HepG2 (cell line): Measurements from ENCODE around the gene BIRC7. TPM values are rescaled to one million over a fixed set of nuclear protein-coding genes. Genes with fewer than 3 reads are reported as not detected.
A peak's percentile ranks its signal among the peaks of the same experiment; 100 is the strongest.

Source experiments
- ATAC-seq: fragments of 200-7000 bp; cut with Tn5 transposase; 3 replicates; pipeline ENCODE4 v1.9.1; 2020; ENCODE audit warnings: mild to moderate bottlenecking, moderate library complexity
- BruUV-seq: library from RNA; stranded (reverse); fragments of 400-500 nt; replicated peaks from 2 replicates; lab custom pipeline; 2021; lab: Mats Ljungman, UMichigan
- CTCF ChIA-PET: fragments of 300-600 bp; formaldehyde crosslinking; extraction: SDS; loops from one replicate; lab custom pipeline; 2021; ENCODE audit warnings: low total read pairs, inconsistent platforms, low intra/inter-chr PET ratio; lab: Yijun Ruan, JAX
- POLR2A ChIA-PET: fragments of 350-600 bp; sonication (Branson Sonifier 250); formaldehyde crosslinking; loops from one replicate; lab custom pipeline; 2020; ENCODE audit warnings: antibody characterized with exemption, inconsistent platforms; lab: Yijun Ruan, JAX
- DNase-seq: peaks from one replicate; pipeline ENCODE4 v3.0.0-alpha.2; 2015; ENCODE audit warnings: low spot score
- FAIRE-seq: peaks from 3 replicates; lab custom pipeline; 2011; peaks lifted over from hg19 to GRCh38; lab: Jason Lieb, UNC
- H2AFZ ChIP-seq: one replicate; pipeline ENCODE4 v1.6.1; 2011; ENCODE audit warnings: low read length, inconsistent platforms
- H3K27ac ChIP-seq: fragments of 300-600 bp; 3 replicates; pipeline ENCODE4 v1.8.0; 2011; ENCODE audit warnings: mixed run types, mild to moderate bottlenecking, mixed read lengths, low read length, inconsistent platforms; ENCODE audit not compliant: insufficient read depth; ENCODE audit errors: extremely low read length
- H3K27me3 ChIP-seq, 2 experiments: fragments of 200-600 bp in 1 of 2; 2 replicates in 1 of 2; 3 replicates in 1 of 2; pipeline versions ENCODE4 v1.6.0 to v1.8.0; 2011; ENCODE audit warnings: low read length in 2 of 2, mild to moderate bottlenecking in 2 of 2, moderate library complexity in 2 of 2, inconsistent platforms in 1 of 2; ENCODE audit not compliant: insufficient read depth in 2 of 2, control insufficient read depth in 1 of 2
- H3K36me3 ChIP-seq, 2 experiments: fragments of 200-600 bp in 1 of 2; replicated peaks in 1 of 2; 2 replicates in 1 of 2; 3 replicates in 1 of 2; pipeline versions ENCODE4 v1.5.1 to v1.8.0; 2011; ENCODE audit warnings: low read length in 2 of 2, inconsistent platforms in 1 of 2; ENCODE audit not compliant: insufficient read depth in 2 of 2, control insufficient read depth in 1 of 2
- H3K4me1 ChIP-seq: 2 replicates; pipeline ENCODE4 v1.5.1; 2012; ENCODE audit warnings: low read length, inconsistent platforms; ENCODE audit not compliant: insufficient read depth
- H3K4me2 ChIP-seq: 2 replicates; pipeline ENCODE4 v1.6.0; 2011; ENCODE audit warnings: low read depth, low read length, inconsistent platforms
- H3K4me3 ChIP-seq, 3 experiments: fragments of 200-600 bp in 1 of 3; sonication (generic), shearing (Covaris generic) in 1 of 3; replicated peaks in 1 of 3; 2 replicates each; pipeline ENCODE4 v1.5.1; 2011 to 2016; ENCODE audit warnings: low read length in 3 of 3, inconsistent platforms in 2 of 3, low read depth in 2 of 3, mild to moderate bottlenecking in 2 of 3, control low read depth in 1 of 3, mixed read lengths in 1 of 3; ENCODE audit not compliant: insufficient read depth in 1 of 3
- H3K79me2 ChIP-seq: one replicate; pipeline ENCODE4 v1.6.1; 2011; ENCODE audit warnings: low read length, inconsistent platforms; ENCODE audit not compliant: insufficient read depth
- H3K9ac ChIP-seq: 2 replicates; pipeline ENCODE4 v1.6.0; 2011; ENCODE audit warnings: mild to moderate bottlenecking, low read depth, low read length, inconsistent platforms; ENCODE audit not compliant: insufficient read depth
- H3K9me3 ChIP-seq: 2 replicates; pipeline ENCODE4 v1.5.1; 2012; ENCODE audit warnings: mild to moderate bottlenecking, low read length
- H4K20me1 ChIP-seq: 2 replicates; pipeline ENCODE4 v1.6.0; 2011; ENCODE audit warnings: inconsistent platforms, mild to moderate bottlenecking, low read length, moderate library complexity; ENCODE audit not compliant: insufficient read depth
- DNMT1 ChIP-seq: sonication (generic); formaldehyde crosslinking; IDR thresholded peaks from 2 replicates; pipeline ENCODE4 v1.5.1; 2020; ENCODE audit warnings: mild to moderate bottlenecking, missing genetic modification reagents
- E2F5 ChIP-seq: sonication (generic); formaldehyde crosslinking; conservative IDR thresholded peaks from 2 replicates; pipeline ENCODE4 v1.4.0; 2020; ENCODE audit warnings: missing genetic modification reagents
- ELF1 ChIP-seq: sonication (generic); formaldehyde crosslinking; IDR thresholded peaks from 2 replicates; pipeline ENCODE4 v1.4.0; 2020; ENCODE audit warnings: missing genetic modification reagents
- GABPB1 ChIP-seq: IDR thresholded peaks from 2 replicates; pipeline ENCODE4 v1.6.1; 2016; ENCODE audit warnings: mild to moderate bottlenecking, missing genetic modification reagents, moderate library complexity, missing compliant biosample characterization
- HES4 ChIP-seq: sonication (generic); formaldehyde crosslinking; IDR thresholded peaks from 2 replicates; pipeline ENCODE4 v1.9.0; 2021; ENCODE audit warnings: mild to moderate bottlenecking, missing genetic modification reagents, borderline replicate concordance
- HNRNPLL ChIP-seq: fragments of 200-400 bp; formaldehyde crosslinking; IDR thresholded peaks from 2 replicates; pipeline ENCODE4 v1.6.1; 2017; ENCODE audit warnings: mild to moderate bottlenecking, low read depth, low read length; ENCODE audit not compliant: poor library complexity, severe bottlenecking
- MAFG ChIP-seq: sonication (generic); formaldehyde crosslinking; IDR thresholded peaks from 2 replicates; pipeline ENCODE4 v1.5.1; 2020; ENCODE audit warnings: mild to moderate bottlenecking, missing genetic modification reagents
- POLR2AphosphoS5 ChIP-seq: IDR thresholded peaks from 2 replicates; pipeline ENCODE4 v1.6.1; 2012; ENCODE audit warnings: low read depth, low read length
- RARA ChIP-seq: IDR thresholded peaks from 2 replicates; pipeline ENCODE4 v1.6.1; 2016; ENCODE audit warnings: missing genetic modification reagents, missing compliant biosample characterization
- XBP1 ChIP-seq: sonication (generic); formaldehyde crosslinking; IDR thresholded peaks from 2 replicates; pipeline ENCODE4 v1.5.0; 2020; ENCODE audit warnings: missing genetic modification reagents
- ZBTB33 ChIP-seq: sonication (generic); formaldehyde crosslinking; IDR thresholded peaks from 2 replicates; pipeline ENCODE4 v1.4.0; 2020; ENCODE audit warnings: missing genetic modification reagents
- ZNF234 ChIP-seq: sonication (generic); formaldehyde crosslinking; conservative IDR thresholded peaks from 2 replicates; pipeline ENCODE4 v1.5.1; 2020; ENCODE audit warnings: mild to moderate bottlenecking, missing genetic modification reagents
- ZNF432 ChIP-seq: sonication (generic); formaldehyde crosslinking; IDR thresholded peaks from 2 replicates; pipeline ENCODE4 v1.5.0; 2020; ENCODE audit warnings: missing genetic modification reagents, mild to moderate bottlenecking, borderline replicate concordance
- ZNF768 ChIP-seq: sonication (generic); formaldehyde crosslinking; IDR thresholded peaks from 2 replicates; pipeline ENCODE4 v1.4.0; 2020; ENCODE audit warnings: missing genetic modification reagents
- WGBS: methylation state at CpG from one replicate; pipeline ENCODE4 v1.1.6; 2017; ENCODE audit warnings: low lambda C conversion rate; 5-methylcytosine and 5-hydroxymethylcytosine counted together
- in situ Hi-C: cut with HindIII; loops from 2 replicates; pipeline ENCODE4 v1.10.0; 2017; ENCODE audit warnings: low pct_unique_long_range_greater_than_20kb; ENCODE audit not compliant: extremely low pct_ligation_motif_present
- intact Hi-C: fragments of 100-400 bp; cut with micrococcal nuclease; formaldehyde crosslinking; loops from one replicate; pipeline ENCODE4 v1.10.0; 2022; ENCODE audit not compliant: unreplicated experiment
- polyA plus RNA-seq, 8 experiments: library from polyadenylated mRNA; depleted of rRNA in 3 of 8; stranded (reverse) in 7 of 8; unstranded in 1 of 8; fragments of >200 nt; fragmentation: Illumina TruSeq in 4 of 8; extraction: Trizol in 4 of 8; gene quantifications; 2 replicates each; pipeline versions ENCODE4 v1.2.1 to v1.2.3, GENCODE V29; 2011 to 2016; ENCODE audit warnings: low read depth in 4 of 8, missing spikeins in 1 of 8, mixed read lengths in 1 of 8; ENCODE audit not compliant: insufficient read depth in 1 of 8
- total RNA-seq, 5 experiments: library from RNA; depleted of rRNA; stranded (reverse); fragments of >200 nt; fragmentation: Illumina TruSeq; extraction: Trizol; gene quantifications; 2 replicates each; pipeline ENCODE4 v1.2.3, GENCODE V29; 2016; ENCODE audit warnings: low read depth in 1 of 5
- TF ChIP-seq, protein P1 (sequence below): sonication (generic); formaldehyde crosslinking; IDR thresholded peaks from 2 replicates; pipeline ENCODE4 v1.4.0; 2020; ENCODE audit warnings: missing genetic modification reagents

Gene BIRC7
- total and polyA plus RNA-seq, 2 of the 13 experiments (the other 11 are each of a cell fraction or from before 2014, with no cell fraction given) = 0.27 to 5.1 TPM

GRCh38 chr20:63254606-63255384 lies 19.1 kb downstream of the BIRC7 start (continued):
- TF ChIP-seq, protein P1, sequence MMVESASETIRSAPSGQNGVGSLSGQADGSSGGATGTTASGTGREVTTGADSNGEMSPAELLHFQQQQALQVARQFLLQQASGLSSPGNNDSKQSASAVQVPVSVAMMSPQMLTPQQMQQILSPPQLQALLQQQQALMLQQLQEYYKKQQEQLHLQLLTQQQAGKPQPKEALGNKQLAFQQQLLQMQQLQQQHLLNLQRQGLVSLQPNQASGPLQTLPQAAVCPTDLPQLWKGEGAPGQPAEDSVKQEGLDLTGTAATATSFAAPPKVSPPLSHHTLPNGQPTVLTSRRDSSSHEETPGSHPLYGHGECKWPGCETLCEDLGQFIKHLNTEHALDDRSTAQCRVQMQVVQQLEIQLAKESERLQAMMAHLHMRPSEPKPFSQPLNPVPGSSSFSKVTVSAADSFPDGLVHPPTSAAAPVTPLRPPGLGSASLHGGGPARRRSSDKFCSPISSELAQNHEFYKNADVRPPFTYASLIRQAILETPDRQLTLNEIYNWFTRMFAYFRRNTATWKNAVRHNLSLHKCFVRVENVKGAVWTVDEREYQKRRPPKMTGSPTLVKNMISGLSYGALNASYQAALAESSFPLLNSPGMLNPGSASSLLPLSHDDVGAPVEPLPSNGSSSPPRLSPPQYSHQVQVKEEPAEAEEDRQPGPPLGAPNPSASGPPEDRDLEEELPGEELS = no peak
- TF ChIP-seq E2F5 (CRISPR knock-in tag) (no peak), DNMT1 (no peak), ZNF234 (CRISPR knock-in tag) (no peak)
- TF ChIP-seq, all 625 proteins: peak for 7

DNA sequence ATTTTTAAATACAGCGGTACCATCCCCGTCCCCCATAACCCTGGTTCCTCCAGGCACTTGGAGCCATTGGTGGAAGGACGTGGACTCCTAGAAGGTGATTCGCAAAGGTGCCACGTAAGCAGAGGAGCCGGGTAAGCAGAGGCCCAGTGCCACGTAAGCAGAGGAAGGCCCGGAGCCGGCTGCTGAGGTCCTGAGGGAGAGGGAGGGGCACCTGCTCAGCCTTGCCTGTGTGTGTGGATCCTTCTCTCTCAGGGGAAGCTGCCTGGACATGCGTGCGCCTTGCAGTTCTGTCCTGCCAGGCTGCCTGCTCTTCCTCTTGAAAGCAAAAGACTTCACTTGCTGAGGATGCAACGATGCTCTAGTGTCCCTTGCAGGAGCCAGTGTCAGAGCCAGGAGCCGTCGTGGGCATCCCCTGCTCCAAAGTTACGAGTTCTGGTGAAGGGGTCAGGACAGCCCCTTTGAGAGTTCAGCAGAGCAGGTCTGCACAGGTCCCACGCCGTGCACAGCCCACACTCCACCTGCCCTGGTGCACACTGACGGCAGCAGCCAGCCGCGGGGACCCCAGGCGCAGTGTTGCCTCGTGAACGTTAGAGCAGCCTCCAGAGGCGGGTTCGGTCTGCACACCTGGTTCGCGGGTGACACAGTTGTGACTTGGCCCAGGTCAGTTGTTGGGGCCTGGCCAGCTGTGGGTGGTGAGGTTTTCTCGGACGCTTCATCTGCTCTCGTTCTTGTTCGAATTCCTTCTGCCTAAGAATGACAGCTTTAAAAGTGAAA lies 20.4 kb downstream of the BIRC7 start:
- ATAC-seq (no peak; the same call in 2 of the 3 replicates), DNase-seq (no peak), FAIRE-seq (no peak)
- in situ Hi-C loops (no loop called here), intact Hi-C loops (no loop called here)
- Histone ChIP-seq H3K4me3 (no peak overlapping the region), H3K9ac (no peak overlapping the region), H3K79me2 (no peaks in the 10 kb centered on the region), H3K36me3 (no peaks in the 10 kb centered on the region), H3K9me3 (no peaks in the 10 kb centered on the region), H4K20me1 (peaks cover 5% of the 10 kb centered on the region; the same call in 1 of the 2 replicates), H3K4me1 (peaks cover 29% of the 10 kb centered on the region), H3K27me3 (peaks cover 41 to 87% of the 10 kb centered on the region in 2 experiments), H3K4me2 (no peak overlapping the region), H2AFZ (no peak overlapping the region), H3K27ac (no peak overlapping the region)
- ChIA-PET CTCF (interaction anchor here (0.7 kb wide), 1 partner anchor 68 kb away, joined by 3 read pairs; no protein-coding TSS in a partner anchor), POLR2A (no interaction called here)
- BruUV-seq = no TSS peak
- 34% methylated on average over 28 of the region's 31 CpGs for WGBS
- TF ChIP-seq XBP1 (CRISPR knock-in tag) (no peak), POLR2AphosphoS5 (no peak), HES4 (CRISPR knock-in tag) (no peak), ZBTB33 (CRISPR knock-in tag) (peak; percentile 57), MAFG (no peak), GABPB1 (CRISPR knock-in tag) (peak; percentile 28; the same call in 1 of the 2 replicates), ZNF432 (CRISPR knock-in tag) (0 out of 2 replicates have a peak, but pooled peaks have one; percentile 35), RARA (CRISPR knock-in tag) (no peak), ZNF768 (CRISPR knock-in tag) (peak; percentile 30; the same call in 1 of the 2 replicates), HNRNPLL (peak; percentile 30), ELF1 (CRISPR knock-in tag) (no peak)
